Smooth muscle cell (in vitro differentiated cells): ENCODE results near the gene RWDD4. TPM values are rescaled to one million over a fixed set of nuclear protein-coding genes. Genes with fewer than 3 reads are reported as not detected.
"Not testable (repeated sequence)": the region's sequence is repeated elsewhere in the genome, so short reads cannot be mapped to it uniquely, and the experiment has no call there.

Experiments used
- DNase-seq: peaks from one replicate; lab custom pipeline; 2025; ENCODE audit not compliant: unreplicated experiment; lab: John Stamatoyannopoulos, UW
- H2AFZ ChIP-seq: fragments of 200-600 bp; sonication (generic); 2 replicates; pipeline ENCODE4 v1.6.0; 2016; ENCODE audit warnings: antibody characterized with exemption, low read depth, mild to moderate bottlenecking
- H3F3A ChIP-seq: fragments of 200-600 bp; sonication (generic); 2 replicates; pipeline ENCODE4 v1.6.0; 2017; ENCODE audit warnings: antibody characterized with exemption, low read depth
- H3K27ac ChIP-seq: fragments of 200-600 bp; sonication (generic); 2 replicates; pipeline ENCODE4 v1.5.1; 2016; ENCODE audit warnings: low read depth, mild to moderate bottlenecking
- H3K27me3 ChIP-seq: fragments of 200-600 bp; sonication (generic); 2 replicates; pipeline ENCODE4 v1.6.1; 2016; ENCODE audit warnings: low read depth, mild to moderate bottlenecking
- H3K36me3 ChIP-seq: fragments of 200-600 bp; sonication (generic); 2 replicates; pipeline ENCODE4 v1.5.1; 2016; ENCODE audit warnings: low read depth
- H3K4me1 ChIP-seq: fragments of 200-600 bp; sonication (generic); 2 replicates; pipeline ENCODE4 v1.5.1; 2016; ENCODE audit warnings: low read depth
- H3K4me2 ChIP-seq: fragments of 200-600 bp; sonication (generic); 2 replicates; pipeline ENCODE4 v1.6.0; 2016; ENCODE audit warnings: mild to moderate bottlenecking
- H3K4me3 ChIP-seq: fragments of 200-600 bp; sonication (generic); 2 replicates; pipeline ENCODE4 v1.5.1; 2016; ENCODE audit warnings: mild to moderate bottlenecking
- H3K79me2 ChIP-seq: fragments of 200-600 bp; sonication (generic); 2 replicates; pipeline ENCODE4 v1.6.0; 2016; ENCODE audit warnings: low read depth, mild to moderate bottlenecking
- H3K9ac ChIP-seq: fragments of 200-600 bp; sonication (generic); 2 replicates; pipeline ENCODE4 v1.6.0; 2016; ENCODE audit warnings: low read depth
- H3K9me3 ChIP-seq: fragments of 200-600 bp; sonication (generic); replicated peaks from 2 replicates; pipeline ENCODE4 v1.5.1; 2016; ENCODE audit warnings: low read depth
- H4K20me1 ChIP-seq: fragments of 200-600 bp; sonication (generic); 2 replicates; pipeline ENCODE4 v1.6.0; 2016; ENCODE audit warnings: low read depth
- CTCF ChIP-seq: fragments of 200-600 bp; sonication (generic); IDR thresholded peaks from 2 replicates; pipeline ENCODE4 v1.5.1; 2017; ENCODE audit warnings: borderline replicate concordance, mild to moderate bottlenecking, antibody characterized with exemption; ENCODE audit not compliant: insufficient read depth, poor library complexity, severe bottlenecking
- WGBS: methylation state at CpG from one replicate; pipeline ENCODE4 v1.1.7; 2016; ENCODE audit warnings: low lambda C conversion rate; 5-methylcytosine and 5-hydroxymethylcytosine counted together
- polyA plus RNA-seq: library from polyadenylated mRNA; unstranded; fragments of >200 nt; fragmentation: Nextera tagmentation; extraction: Ambion mirVana; gene quantifications from 2 replicates; pipeline ENCODE4 v1.2.1, GENCODE V29; 2016
- total RNA-seq: library from RNA; depleted of rRNA; stranded (reverse); fragments of >200 nt; gene quantifications from 2 replicates; pipeline ENCODE4 v1.2.3, GENCODE V29; 2014

The RWDD4 gene
- total and polyA plus RNA-seq, 2 experiments from 2014 or later: 20.0 to 25.1 TPM

- WGBS: 93% methylated on average over 11 of the region's 11 CpGs
- no peak overlapping the region for H3K4me3 ChIP-seq
- no peaks in the 10 kb centered on the region for H4K20me1 ChIP-seq
- no peaks in the 10 kb centered on the region for H3K36me3 ChIP-seq
- H3K27ac ChIP-seq: no peak overlapping the region
- H3K79me2 ChIP-seq: no peaks in the 10 kb centered on the region
- peaks cover 17% of the 10 kb centered on the region for H3K4me1 ChIP-seq
- H2AFZ ChIP-seq: no peak overlapping the region
- H3K27me3 ChIP-seq: no peaks in the 10 kb centered on the region
- no peak overlapping the region for H3K4me2 ChIP-seq
- TF ChIP-seq CTCF: no peak
- no peaks in the 10 kb centered on the region for H3F3A ChIP-seq
- DNase-seq: no peak
- H3K9me3 ChIP-seq: no peaks in the 10 kb centered on the region
- H3K9ac ChIP-seq: no peak overlapping the region
Measured at GRCh38 chr4:183631577-183632198, 27.3 kb downstream of the RWDD4 start.

GRCh38 chr4:183627979-183628588 is 30.9 kb downstream of the RWDD4 start:
- Histone ChIP-seq H3K9ac (no peak overlapping the region), H3K79me2 (no peaks in the 10 kb centered on the region), H3K4me2 (no peak overlapping the region), H3K36me3 (no peaks in the 10 kb centered on the region), H3K27me3 (no peaks in the 10 kb centered on the region), H3F3A (no peaks in the 10 kb centered on the region), H3K4me3 (no peak overlapping the region), H3K9me3 (no peaks in the 10 kb centered on the region), H4K20me1 (no peaks in the 10 kb centered on the region), H3K27ac (no peak overlapping the region), H3K4me1 (no peaks in the 10 kb centered on the region), H2AFZ (no peak overlapping the region)
- DNase-seq: no peak
- WGBS: 96% methylated on average over 12 of the region's 12 CpGs
- TF ChIP-seq CTCF: no peak

- not testable (repeated sequence) for DNase-seq, H3K9me3 ChIP-seq, H3K79me2 ChIP-seq, H2AFZ ChIP-seq, H3K27ac ChIP-seq, H3K36me3 ChIP-seq, H3K27me3 ChIP-seq, H3K4me2 ChIP-seq, H4K20me1 ChIP-seq, H3K4me1 ChIP-seq, H3K4me3 ChIP-seq, H3F3A ChIP-seq, H3K9ac ChIP-seq
- WGBS: 92% methylated on average over 5 of the region's 5 CpGs
Measured at GRCh38 chr4:183627286-183627685, 31.7 kb downstream of the RWDD4 start.

GRCh38 chr4:183626168-183626567 is 32.8 kb downstream of the RWDD4 start:
- no peak overlapping the region for H3K4me3 ChIP-seq
- no peaks in the 10 kb centered on the region for H3K36me3 ChIP-seq

More at GRCh38 chr4:183626168-183626567, 32.8 kb downstream of the RWDD4 start:
- H3K27ac ChIP-seq: no peak overlapping the region
- no peak overlapping the region for H3K9ac ChIP-seq
- no peaks in the 10 kb centered on the region for H3K79me2 ChIP-seq
- no peaks in the 10 kb centered on the region for H3K4me1 ChIP-seq
- no peak overlapping the region for H3K4me2 ChIP-seq
- TF ChIP-seq CTCF: no peak
- H3F3A ChIP-seq: no peaks in the 10 kb centered on the region
- H3K27me3 ChIP-seq: no peaks in the 10 kb centered on the region
- no peak for DNase-seq
- no peaks in the 10 kb centered on the region for H3K9me3 ChIP-seq
- H2AFZ ChIP-seq: no peak overlapping the region
- WGBS: 96% methylated on average over 6 of the region's 6 CpGs
- no peaks in the 10 kb centered on the region for H4K20me1 ChIP-seq
